GM08714 (cell line): Measurements from ENCODE around the gene DGKA.
A peak's percentile ranks its signal among the peaks of the same experiment; 100 is the strongest.

Experiments
- H3K4me3 ChIP-seq: fragments of 200-500 bp; sonication (Bioruptor generic); 2 replicates; pipeline ENCODE4 v1.5.1; 2014; ENCODE audit warnings: mild to moderate bottlenecking, low read length, inconsistent platforms
- ZNF274 ChIP-seq: IDR thresholded peaks from 2 replicates; pipeline ENCODE4 v1.6.1; 2012; ENCODE audit warnings: mild to moderate bottlenecking, low read depth, low read length

The DGKA gene

DNA sequence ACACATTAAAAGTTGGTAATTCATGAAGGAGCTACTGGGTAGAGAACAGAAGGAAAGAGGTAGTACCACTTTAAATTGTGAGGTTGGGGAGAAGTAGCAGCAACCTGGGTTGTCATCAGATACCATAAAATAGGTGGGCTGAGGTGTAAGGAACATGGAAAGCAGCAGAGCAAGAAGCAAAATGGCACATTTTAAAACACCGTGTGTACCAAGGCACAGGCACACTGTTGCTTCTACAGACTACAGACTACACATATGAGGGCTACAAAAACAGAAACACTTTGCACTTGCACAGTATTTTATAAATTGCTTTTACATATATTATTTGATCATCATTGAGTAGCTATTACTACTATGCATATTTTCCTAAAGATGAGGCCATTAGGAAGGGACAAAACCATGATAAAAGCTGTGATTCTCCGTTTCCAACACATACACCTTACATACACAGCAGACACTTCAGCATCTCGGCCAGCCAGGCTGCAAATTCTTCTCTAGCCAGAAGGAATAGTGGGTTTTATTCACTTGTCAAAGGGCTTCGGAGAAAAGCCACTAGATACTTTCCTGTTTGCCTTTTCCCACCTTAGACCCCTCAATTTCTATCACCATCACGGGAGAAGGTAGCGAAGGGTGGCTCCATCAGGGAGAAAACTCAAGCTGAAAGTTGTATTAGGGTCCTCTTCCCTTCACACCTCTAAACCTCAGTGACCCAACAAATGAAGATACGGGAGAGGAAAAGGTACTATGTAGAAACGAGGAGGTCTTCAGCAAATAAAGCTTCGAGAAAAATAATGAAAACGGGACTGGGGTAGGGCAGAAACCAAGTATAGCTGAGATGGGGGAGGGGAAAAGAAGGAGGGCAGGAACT, 4.9 kb upstream of the DGKA start:
- peak overlapping the region; percentile 92 for H3K4me3 ChIP-seq
- TF ChIP-seq ZNF274 = no peak

DNA sequence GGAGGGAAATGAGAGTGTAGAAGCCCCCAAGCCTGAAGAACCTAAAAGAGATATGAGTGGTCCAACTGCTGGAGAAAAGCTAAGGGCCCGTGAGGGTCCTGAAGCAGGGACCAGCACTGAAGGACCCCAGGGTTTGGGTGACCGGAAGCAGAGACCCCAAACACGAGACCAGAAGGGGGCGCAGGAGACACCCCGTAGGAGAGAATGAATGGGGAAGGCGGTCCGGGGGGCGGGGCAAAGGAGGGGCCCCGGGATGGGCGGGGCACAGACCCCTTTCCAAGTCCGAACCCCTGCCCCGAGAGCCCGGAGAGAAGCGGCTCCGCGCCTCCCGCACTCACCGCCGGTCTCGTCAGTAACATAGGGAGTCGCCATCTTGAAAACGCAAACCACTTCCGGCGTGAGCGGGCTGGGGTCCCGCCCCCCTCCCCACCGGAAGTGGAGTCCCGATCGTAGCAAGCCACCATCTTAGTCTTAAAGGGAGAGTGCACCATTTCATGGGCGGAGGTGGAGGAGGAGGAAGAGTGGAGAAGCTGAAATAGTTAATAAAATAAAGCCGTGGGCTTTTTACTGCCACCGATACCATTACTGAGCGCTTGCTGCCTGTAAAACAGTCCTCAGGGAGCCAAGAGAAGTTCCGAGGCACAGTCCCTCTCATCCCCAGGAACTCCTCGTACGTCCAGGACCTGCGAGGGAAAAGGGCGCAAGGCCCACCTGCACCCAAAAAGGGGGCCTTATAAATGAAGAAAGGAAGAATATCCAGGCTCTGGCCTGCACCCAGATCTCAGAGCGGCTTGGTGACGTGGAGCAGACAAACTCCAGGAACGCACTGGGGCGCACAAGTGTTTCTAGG, 4.0 kb upstream of the DGKA start:
- TF ChIP-seq ZNF274 = no peak
- H3K4me3 ChIP-seq = peak overlapping the region; percentile 92

DNA sequence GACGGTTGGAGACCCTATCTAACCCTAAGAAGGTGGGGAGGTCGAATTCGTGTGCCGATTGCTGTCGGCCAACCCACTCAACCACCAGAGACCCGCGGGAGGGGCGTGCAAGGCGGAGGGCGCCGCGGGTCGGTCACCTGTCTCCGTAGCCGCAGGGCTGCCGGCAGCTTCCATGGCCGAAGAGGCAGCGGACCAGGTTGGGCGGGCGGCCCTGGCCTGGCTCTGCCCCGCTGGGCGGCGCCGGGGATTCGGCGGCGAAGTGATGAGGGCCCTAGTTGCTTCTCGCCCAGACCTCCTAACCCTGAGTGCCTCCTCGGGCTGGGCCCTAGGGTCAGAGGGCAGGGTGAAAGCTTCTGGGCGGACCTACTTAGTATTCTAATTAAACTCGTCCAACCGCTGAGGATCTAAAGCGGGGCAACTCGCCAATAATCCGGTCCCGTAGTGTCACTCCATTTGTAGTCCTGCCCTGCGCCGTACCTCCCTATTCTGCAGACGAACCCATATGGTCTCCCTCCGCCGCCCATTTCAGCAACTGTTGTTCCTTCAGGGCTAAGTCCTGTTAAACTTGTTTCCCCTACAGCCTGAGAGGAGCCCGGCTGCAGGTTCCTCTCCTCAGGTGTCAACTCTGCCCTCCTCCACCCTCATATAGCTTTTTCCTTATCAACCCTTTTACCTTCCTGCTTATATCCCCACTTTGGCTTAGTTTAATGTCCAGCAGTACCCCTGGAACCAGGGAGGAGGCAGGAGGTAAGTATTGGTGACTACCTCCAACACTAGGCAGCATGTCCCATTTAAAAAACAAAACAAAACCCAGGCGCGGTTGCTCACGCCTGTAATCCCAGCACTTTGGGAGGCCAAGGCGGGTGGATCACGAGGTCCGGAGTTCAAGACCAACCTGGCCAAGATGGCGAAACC, 3.1 kb upstream of the DGKA start, which contains the start of gene PYM1:
TSS of gene PYM1 (minus strand) at position 307 of the 915 bp plus-strand sequence. CDS start at position 174, 133 bp downstream.
- no peak for TF ChIP-seq ZNF274
- peak within 1 kb of the TSS; percentile 92 for H3K4me3 ChIP-seq

DNA sequence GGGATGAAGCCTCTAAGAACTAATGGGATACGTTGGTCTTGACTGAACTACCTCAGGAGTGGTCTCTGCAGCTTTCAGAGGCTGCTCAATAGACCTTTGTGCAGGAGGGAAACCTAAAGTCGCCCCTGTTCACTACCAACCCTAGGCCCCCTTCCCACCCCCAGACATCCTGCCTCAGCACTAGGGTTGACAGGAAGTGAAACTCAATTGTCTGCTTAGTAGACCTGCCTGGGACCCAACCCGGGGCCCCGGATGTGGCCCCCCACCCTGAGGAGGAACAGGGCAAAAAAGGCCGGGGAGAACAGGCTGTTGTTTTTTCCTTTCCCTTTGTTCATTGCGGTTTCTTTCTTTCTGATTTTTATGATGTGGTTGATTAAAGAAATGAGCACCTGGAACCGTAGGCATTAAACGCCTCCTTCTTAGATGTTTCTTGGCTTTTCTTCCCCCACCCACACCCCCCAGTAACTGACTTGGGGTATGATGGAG, 1.6 kb upstream of the DGKA start:
- TF ChIP-seq ZNF274 = no peak
- peak overlapping the region; percentile 92; the same call in 1 of the 2 replicates for H3K4me3 ChIP-seq

DNA sequence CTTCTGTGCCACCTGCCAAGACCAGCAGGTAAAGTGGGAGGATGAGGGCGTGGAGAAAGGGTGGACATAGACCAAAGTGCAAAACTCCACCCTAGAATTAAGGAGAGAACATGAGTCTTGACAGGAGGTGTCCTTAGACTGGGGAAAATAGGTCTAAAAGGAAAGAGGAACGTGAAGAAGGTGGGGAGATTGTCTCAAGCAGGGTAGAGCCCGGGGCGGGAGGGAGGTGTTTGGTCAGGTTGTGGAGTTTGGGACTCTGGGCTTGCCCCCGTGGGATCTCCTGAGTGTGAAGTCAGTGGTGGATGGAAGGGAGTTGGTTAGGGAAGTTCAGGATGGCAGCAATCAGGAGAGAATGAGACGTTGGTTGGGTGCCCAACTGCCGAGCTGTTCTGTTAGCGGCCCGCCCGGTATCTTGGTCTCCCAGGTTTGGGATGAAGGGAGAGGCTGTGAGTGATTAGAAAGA, 386 bp downstream of the DGKA start:
- H3K4me3 ChIP-seq = peak overlapping the region; percentile 68; the same call in 1 of the 2 replicates
- no peak for TF ChIP-seq ZNF274

DNA sequence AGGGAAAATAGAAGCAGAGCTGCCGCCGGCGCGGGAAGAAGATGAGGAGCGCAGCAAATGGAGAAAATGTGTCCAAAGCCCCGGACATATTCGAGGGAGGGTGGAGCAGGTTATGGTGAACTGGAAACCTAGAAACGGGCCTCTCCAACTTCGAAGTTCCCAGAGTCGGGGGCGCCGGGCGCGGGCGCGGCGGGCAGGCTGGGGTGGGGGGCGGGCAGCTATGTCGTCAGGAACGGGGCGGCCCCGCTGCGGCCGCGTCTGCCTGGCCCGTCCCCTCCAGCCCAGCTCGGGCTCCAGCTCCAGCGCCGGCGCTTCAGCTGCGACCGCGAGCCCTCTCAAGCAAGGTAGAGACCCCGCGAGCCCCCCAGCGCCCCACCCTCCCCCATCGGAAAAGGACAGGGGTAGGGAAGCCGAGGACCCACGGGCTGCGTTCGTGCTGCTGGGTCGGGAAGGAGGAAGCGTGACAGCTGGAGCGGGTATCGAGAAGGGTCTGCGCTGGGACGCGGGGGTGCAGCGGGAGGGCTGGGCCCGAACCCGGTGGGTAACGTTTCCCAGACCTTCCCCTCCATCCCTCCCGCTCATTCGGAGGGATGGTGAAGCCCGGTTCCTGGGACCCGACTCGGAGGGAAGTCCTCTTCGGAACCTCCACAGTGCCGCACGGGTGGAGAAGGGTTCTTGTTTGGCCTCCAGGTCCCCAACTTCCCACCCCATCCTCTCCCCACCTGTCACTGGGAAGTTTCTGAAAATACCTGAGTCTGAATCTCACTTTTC, 1.0 kb downstream of the DGKA start:
- peak overlapping the region; percentile 68 for H3K4me3 ChIP-seq
- TF ChIP-seq ZNF274 = no peak

DNA sequence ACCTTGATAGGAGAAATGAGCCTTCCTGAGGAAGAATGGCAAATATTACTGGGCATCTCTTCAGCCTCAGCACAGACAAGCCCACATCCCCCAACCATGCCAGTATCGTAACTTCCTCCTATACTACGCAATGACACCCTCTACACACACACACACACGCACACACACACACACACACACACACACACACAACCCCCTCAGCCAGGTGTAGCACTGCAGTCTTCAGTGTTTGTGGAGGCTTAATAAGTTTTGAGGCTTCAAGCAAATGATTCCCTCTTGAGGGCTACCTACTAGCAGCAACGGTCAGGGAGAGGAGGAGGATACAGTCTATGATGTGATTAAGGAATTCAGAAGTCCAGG, 1.6 kb downstream of the DGKA start:
- peak overlapping the region; percentile 68 for H3K4me3 ChIP-seq
- TF ChIP-seq ZNF274 = no peak

DNA sequence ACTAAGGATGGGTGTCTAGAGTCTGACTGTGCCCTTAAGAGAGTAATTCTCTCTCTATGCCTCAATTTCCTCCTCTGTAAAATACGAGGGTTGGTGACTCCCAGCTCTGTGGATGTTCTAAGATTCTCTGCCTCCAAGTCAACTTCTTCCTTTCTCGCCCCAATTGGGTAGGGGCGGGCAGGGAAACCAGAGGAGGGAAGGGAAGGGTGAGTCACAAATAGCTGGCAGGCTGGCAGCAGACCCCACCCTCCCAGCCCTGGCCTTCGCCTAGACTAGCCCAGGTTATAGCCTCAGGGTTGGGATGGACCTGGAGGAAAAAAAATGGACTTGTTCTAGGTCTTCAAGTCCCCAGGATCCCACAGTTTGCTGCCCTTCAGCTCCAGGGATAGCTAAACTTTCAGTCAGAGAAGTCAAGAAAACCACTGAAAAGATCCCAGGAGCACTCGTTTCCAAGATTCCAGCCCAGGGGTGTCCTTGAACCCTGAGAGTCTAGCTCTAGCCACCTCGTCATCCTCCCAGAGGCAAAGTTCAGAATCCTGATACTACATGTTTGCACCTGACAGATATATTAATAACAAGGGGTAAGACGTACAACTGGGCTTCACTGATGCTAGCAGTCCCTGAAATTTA, 2.3 kb downstream of the DGKA start:
- no peak for TF ChIP-seq ZNF274
- no peak overlapping the region for H3K4me3 ChIP-seq

DNA sequence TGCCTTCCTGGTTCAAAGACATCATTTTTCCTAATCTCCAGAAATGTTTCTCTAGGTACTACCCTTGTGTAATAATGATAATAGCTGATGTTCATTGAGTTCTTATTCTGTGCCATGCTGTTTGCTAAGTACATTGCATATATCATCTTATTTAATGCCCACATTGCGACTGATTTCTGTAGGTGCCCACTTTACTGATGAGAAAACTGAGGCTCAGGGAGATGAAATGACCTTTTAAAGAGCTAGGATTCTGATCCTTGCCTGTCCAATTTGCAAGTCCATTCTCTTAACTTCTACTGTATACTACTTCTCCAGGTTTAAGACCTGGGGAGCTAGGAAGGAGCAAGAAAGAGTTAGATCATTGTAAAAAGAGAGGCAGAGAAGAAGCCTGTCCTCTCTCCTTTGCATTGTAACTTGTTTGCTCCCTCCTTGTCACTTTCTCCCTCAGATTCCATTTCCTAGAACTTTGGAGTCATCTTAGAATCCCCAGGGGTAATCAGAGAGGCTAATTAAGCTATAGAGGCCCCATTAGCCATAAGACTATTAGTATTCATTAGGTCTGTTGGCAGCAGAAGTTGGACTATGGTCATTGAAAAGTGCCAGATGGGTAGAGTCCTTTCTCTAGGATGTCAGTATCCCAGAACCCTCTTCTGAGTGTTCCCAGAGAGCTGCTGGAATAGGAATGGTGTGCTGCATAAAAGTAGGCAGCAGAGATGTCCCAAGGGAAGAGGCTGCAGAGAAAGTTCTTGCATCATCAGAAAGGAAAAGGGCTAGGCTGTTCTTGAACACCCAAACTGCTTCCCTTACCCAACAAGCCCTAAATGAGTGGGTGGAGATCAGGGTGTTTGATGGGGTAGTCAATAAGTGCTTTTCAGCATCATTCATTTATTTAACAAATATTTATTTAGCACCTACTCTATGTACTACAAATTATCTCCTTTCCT, 3.1 kb downstream of the DGKA start:
- TF ChIP-seq ZNF274 = no peak
- no peak overlapping the region for H3K4me3 ChIP-seq

DNA sequence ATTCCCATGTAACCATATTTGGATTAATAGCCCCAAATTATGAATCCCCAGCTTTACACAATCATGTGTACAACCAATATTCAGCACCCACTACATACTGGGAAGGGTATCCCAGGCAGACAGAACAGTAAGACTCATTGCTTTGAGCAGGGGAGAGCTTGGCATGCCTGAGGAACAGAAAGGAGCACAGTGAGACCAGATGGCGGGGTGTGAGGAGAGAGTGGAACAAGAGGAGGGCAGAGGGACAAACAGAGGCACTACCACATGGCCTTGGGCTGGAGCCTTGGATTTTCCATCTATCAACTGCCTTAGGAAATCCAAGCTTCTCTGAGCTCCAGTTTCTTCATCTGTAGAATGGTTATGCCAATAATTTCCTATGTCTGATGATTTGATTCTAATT, 3.8 kb downstream of the DGKA start:
- no peak for TF ChIP-seq ZNF274

DNA sequence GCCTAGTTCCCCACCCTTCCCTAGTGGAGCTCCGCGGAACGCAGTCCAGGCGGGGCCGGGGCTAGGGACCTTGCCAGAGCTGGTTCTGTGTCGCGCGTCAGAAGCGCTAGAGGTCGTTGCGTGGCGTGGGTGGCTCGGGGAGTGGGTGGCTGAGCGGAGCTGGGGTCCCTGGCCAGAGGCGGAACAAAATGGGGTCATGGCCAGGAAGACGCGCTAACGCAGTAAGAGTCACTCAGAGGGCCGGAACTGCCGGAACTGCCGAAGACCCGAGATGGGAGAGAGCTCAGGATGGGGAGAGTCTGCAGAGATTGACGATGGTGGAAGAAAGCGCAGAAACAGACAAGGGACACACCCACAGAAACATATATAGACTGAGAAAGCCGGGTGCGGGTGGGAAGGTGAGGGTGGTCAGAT, 4.8 kb downstream of the DGKA start:
- no peak for TF ChIP-seq ZNF274
- H3K4me3 ChIP-seq = no peak overlapping the region

More for the DNA sequence above, 3.8 kb downstream of the DGKA start:
- H3K4me3 ChIP-seq = no peak overlapping the region
